T follicular helper cell (primary cell): ENCODE data around the gene BDP1.
"Not testable (repeated sequence)": the region's sequence is repeated elsewhere in the genome, so short reads cannot be mapped to it uniquely, and the experiment has no call there.

Experiments
- DNase-seq: peaks from one replicate; pipeline ENCODE4 v3.0.0-alpha.2; 2020; ENCODE audit warnings: low read depth

BDP1 gene

GRCh38 chr5:71564895-71565294, 109.4 kb downstream of the BDP1 start:
- DNase-seq: no peak

- DNase-seq: no peak
Measured at GRCh38 chr5:71569748-71570509, 114.5 kb downstream of the BDP1 start.

- DNase-seq: not testable (repeated sequence)
Measured at GRCh38 chr5:71571811-71572210, 116.4 kb downstream of the BDP1 start.

- DNase-seq: no peak
Measured at GRCh38 chr5:71573591-71573990, 118.1 kb downstream of the BDP1 start.

- DNase-seq: not testable (repeated sequence)
Measured at GRCh38 chr5:71575588-71575987, 120.1 kb downstream of the BDP1 start.

GRCh38 chr5:71576241-71576640, 120.8 kb downstream of the BDP1 start:
- no peak for DNase-seq

GRCh38 chr5:71577839-71578238, 122.4 kb downstream of the BDP1 start:
- not testable (repeated sequence) for DNase-seq

GRCh38 chr5:71582945-71583584, 127.6 kb downstream of the BDP1 start:
- no peak for DNase-seq

- no peak for DNase-seq
Measured at GRCh38 chr5:71586052-71586940, 130.8 kb downstream of the BDP1 start.

GRCh38 chr5:71586941-71587765, 131.7 kb downstream of the BDP1 start, which contains the start of gene MCCC2:
MCCC2 (plus strand) TSS chr5:71587340; CDS start chr5:71587426, 86 bp downstream.
- DNase-seq: peak; percentile 92

- DNase-seq: no peak
Measured at GRCh38 chr5:71587766-71588532, 132.5 kb downstream of the BDP1 start.

GRCh38 chr5:71588533-71588885, 133.1 kb downstream of the BDP1 start:
- no peak for DNase-seq

GRCh38 chr5:71589903-71590302, 134.5 kb downstream of the BDP1 start:
- DNase-seq: no peak

- no peak for DNase-seq
Measured at GRCh38 chr5:71591100-71591499, 135.6 kb downstream of the BDP1 start.

GRCh38 chr5:71596169-71596568, 140.7 kb downstream of the BDP1 start:
- DNase-seq: no peak

- DNase-seq: no peak
Measured at GRCh38 chr5:71597001-71597400, 141.6 kb downstream of the BDP1 start.

- DNase-seq: no peak
Measured at GRCh38 chr5:71600783-71601182, 145.3 kb downstream of the BDP1 start.

- peak; percentile 61 for DNase-seq
Measured at GRCh38 chr5:71601222-71602026, 146.0 kb downstream of the BDP1 start.

- not testable (repeated sequence) for DNase-seq
Measured at GRCh38 chr5:71609916-71610315, 154.5 kb downstream of the BDP1 start.

GRCh38 chr5:71615809-71616208, 160.4 kb downstream of the BDP1 start:
- no peak for DNase-seq
